ENCODE data around the gene OR6S1.
"Not testable (repeated sequence)": the region's sequence is repeated elsewhere in the genome, so short reads cannot be mapped to it uniquely, and the experiment has no call there.

OR6S1 gene

DNA sequence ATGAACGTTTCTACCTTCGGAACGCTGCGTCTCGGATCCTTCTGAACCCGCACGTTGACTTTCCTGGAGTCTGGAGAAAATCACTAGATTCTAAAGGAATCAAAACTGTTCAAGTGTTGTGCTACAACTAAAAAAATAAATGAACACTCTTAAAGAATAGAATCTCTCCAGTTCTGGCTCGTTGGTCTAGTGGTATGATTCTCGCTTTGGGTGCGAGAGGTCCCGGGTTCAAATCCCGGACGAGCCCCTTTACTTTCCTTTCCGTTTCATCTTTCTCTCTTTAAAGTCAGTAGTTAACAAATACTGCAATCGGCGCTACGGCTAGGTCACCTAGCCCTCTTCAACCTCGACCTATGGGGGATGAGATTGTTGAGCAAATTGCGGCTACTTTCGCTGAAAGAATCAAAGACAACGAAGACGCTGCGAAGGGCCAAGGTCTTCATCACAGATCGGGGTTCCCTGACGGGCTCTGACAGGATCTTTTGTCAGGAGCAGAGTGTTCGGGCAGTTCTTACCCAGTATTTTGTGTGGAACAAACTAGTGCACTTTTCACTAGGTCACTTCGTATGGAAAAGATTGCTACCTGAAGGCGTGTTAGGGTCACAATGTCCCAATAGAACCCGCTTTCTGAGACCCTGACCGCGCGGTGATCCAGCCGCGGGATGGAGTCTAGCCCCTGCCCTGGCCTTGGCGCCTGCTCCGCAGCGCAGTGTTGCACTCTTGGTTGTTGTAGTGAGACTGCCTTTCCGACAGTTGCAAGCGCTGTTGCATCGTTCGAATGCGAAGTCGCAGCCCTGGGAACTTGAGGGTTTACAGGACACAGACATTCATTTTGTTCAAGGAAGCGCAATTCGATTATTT, 8.4 kb downstream of the OR6S1 start:
- DNase-seq: peak in 4 of 10 donors; percentile 27 to 85 (median 55)
- intact Hi-C loops (cut with DNase I): loop anchor here (5.0 to 10.0 kb wide), 2 partner anchors 49 to 342 kb away; partner anchors contain the start of gene RNASE4

DNA sequence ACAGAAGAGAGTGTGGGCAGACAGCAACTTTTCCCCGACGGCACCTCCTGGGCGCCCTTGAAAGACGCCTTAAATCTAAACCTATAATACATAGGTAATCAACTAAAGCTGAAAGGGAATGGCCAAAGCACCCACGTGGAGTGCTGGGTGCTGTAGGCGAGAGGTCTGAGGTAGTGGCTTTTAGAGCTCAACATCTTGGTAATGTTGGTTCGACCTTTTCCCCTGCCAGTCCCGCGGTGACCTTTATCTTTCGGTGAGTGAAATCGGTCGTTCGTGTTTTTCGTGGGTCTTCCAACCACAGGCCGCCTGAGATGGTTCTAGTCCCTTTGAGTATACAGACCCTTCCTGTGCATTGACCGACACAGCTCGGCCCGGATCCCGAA, 9.1 kb downstream of the OR6S1 start:
- DNase-seq: no peak
- intact Hi-C loops (cut with DNase I): loop anchor here (5.0 to 10.0 kb wide), 2 partner anchors 50 to 342 kb away; partner anchors contain the start of gene RNASE4

DNA sequence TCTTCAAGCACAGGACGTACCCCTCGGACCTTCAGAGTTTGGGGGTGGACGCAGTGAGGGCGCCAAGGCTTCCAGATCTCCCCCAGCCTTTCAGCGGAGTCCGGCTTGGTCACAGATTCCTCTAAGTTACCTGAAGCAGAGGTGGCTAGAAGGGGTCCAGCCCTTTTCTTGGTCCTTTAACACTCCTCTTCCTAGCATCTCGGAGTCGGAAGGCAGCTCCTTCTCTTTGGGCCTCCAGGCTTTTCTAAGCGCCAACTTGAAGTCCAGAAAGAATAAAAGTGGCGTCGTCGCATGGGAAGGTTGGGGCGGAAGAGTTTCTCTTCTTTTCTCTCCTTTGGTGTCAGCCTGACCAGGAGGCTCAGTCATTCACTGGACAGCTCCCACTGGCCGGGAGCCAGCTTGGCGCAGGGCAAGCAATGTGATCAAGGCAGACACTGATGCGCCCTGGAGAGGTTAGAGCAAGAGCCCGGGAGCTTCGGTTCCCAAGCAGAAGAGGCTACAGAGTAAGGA, 9.6 kb downstream of the OR6S1 start:
- intact Hi-C loops (cut with DNase I): loop anchor here (5.0 to 10.0 kb wide), 2 partner anchors 50 to 343 kb away; partner anchors contain the start of gene RNASE4
- peak in 5 of 10 donors; percentile 39 to 92 (median 68) for DNase-seq

DNA sequence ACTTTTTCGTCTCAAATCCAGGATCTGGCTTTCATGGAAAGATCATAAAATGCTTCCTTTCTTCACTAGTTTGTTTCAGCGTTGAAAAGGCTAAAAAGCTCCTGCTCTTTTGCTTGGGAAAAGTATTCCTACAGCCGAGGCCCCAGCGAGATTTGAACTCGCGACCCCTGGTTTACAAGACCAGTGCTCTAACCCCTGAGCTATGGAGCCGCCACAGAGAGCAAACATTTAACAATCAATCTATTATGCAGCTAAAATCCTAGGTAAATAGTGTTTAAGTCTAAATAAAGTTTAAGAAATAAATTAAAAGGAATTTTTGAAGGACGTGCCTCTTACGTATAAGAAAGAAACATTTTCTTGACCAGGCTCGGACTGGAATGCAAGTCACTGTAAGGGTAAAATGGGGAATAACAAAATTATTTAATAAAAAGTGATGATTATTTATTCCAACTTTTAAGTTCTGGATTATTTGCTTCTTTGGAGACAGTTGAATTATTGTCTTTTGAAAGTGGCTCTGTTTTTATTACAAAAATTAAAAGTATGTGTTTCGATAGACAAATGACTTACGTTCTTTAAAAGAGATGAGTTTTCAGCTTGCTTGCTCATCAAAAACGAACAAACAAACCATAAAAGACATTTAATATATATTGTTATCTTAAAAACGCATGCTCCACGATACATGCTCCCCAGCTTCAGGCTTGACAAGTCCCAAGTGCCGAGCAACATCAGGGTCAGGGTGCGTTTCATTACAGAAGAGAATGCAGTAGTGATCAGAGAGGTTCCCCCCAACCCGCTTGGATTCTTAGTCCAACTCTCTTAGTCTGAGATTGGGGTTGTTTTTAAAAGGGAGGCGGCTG, 10.2 kb downstream of the OR6S1 start:
- intact Hi-C loops (cut with DNase I): loop anchor here (5.0 to 10.0 kb wide), 2 partner anchors 51 to 344 kb away; partner anchors contain the start of gene RNASE4
- DNase-seq: peak in 4 of 10 donors; percentile 40 to 79 (median 44)

DNA sequence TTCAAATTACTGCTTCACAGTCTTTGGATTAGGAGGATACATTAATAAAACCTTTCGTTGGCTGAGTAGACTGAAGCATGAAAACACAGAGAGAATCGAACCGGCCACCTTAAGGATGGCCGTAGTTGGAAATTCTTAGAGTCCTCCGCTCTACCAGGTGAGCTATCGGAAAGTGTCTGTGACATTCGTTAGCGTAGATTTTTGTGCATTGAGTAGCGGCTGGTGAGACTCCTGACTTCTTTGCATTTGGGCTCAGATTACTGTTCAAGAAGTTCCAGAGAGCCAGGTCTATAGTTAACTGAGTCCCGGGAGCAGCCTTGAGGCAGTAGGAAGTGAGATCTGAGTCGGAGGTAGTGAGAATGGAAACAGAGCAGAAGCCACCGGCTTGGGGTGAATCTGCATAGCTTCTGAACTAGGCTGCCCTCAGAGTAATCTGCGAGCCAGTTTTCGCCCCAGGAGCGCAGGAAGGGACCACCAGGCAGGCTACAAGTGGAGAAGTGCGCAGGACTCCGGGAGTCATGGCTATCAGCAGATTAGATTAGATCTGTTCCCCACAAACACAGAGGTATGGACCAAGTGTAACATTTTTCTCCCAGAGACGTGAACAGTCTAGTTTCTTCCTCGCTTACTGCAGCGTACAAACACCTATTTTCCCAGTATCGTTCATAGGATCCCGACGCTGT, 11.0 kb downstream of the OR6S1 start:
- intact Hi-C loops (cut with DNase I): loop anchor here (1.0 to 10.0 kb wide), 3 partner anchors 19 to 344 kb away; partner anchors contain the start of gene RNASE4

DNA sequence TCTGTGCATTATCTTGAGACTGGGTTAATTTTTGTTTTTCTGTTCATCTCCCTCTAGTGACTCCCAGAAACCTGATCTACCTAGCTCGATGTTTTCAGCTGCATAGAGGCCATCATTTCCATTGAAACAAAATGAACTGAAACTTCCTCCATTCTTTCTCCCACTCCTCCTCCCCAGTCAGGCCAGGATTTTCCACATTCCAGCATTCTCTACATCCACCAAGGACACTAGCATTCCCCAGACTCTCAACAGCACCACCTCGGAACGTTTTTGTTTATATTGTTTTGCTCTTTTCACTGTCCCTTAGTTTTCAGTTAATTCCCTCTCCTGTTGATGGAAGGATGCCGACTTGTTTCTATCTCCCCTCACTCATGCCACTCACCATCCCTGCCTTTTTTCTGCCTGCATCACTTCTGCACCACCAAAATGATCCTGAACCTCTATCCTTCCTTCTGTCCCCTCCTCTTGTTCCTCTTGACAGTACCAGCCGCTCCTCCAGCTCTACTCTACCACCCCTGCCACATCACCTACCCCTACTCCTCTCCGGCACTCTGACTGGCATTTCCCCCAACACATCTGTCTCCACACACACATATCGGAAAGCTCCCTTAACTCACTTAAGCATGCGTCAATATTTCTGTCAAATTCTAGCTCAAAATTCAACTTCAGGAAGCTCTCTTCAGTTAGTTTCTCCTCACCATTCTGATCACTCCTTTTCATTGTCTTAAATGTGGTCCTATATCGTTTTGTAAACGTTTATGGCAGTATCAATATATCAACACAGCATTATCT, 13.2 kb downstream of the OR6S1 start:
- no peak for DNase-seq
- intact Hi-C loops (cut with DNase I): no loop called here

More for the DNA sequence above, 11.0 kb downstream of the OR6S1 start:
- no peak for DNase-seq

DNA sequence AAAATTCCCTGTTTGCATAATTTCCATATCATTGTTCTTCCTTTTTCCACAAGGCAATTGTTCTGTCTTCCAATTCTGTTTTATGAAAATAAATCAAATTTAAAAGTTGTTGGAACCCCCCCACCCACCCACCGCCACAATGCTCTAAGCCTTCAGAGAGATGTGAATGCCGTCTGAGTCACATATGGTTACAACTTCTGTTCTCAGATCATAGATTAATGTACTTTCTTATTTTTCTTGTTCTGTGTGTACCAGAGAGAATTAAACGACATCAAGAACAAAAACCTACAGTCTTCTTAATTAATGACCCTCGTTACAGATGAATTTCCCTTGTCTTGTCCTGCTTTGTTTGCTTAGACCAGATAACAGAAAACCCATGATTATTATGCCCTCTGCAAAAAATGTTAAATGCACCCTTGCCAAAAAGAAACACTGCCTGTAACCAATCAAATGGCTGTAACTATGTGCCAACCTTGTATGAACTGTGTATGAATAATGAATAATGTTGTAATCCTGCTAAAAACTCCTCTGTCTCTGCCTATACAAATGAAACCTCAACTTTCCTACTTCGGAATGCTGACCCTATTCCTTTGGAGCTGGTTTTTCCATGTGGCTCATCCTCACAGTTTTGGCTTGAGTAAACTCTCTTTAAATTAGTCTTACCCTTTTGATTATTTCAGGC, 14.0 kb downstream of the OR6S1 start:
- intact Hi-C loops (cut with DNase I): no loop called here
- DNase-seq: no peak

DNA sequence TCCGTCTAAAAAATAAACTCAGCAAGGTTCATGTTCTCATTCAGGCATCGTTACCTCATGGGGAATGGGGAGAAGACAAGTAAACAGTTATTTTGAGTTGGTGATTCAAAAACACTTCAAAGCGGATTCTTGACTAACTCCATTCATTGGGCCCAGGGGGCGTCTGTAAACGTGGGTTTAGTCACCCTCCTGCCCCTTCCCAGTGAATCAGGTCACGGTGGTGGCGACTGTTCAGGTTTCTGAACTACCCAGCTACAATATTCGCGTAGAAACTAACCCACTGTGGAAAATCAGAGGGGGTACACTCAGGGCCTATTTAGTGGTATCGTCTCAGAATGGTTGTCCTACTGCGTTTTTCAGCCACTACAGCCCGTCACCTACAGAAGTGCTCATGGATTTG, 15.2 kb downstream of the OR6S1 start:
- no peak for DNase-seq
- intact Hi-C loops (cut with DNase I): no loop called here

DNA sequence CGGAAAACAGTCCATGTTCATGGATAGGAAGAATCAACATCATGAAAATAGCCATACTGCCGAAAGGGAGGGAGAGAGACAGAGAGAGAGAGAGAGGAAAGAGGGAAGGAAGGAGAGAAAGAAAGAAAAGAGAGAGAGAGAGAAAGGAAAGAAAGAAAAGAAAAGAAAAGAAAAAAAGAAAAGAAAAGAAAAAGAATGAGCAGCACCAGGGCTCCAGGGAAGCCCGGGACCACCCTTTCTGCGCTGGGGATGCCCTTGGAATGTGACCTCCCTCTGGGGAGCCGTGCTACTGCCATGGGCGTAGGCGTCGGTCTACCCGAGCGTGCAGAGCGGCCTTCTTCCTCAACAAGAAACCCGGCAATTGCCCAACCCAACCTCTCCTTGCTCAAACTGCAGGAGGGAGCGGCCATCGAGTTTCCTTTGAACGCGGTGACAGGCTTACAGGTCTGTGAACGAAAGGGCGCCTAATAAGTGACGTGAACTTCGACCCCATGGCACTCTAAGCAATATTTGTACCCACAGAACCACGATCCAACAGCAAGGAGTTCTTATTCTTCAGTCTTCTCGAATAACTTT, 16.9 kb downstream of the OR6S1 start:
- intact Hi-C loops (cut with DNase I): no loop called here
- DNase-seq: no peak

DNA sequence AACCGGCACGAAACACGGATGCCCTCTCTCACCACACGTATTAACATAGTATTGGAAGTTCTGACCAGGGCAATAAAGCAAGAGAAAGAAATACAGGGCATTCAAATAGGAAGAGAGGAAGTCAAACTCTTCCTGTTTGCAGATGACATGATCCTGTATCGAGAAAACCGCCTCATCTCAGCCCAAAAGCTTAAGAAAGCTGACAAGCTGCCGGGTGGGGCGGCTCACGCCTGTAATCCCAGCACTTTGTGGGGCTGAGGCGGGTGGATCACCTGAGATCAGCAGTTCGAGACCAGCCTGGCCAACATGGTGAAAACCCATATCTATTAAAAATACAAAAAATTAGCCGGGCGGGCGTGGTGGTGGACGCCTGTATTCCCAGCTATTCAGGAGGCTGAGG, 17.7 kb downstream of the OR6S1 start:
- intact Hi-C loops (cut with DNase I): no loop called here

DNA sequence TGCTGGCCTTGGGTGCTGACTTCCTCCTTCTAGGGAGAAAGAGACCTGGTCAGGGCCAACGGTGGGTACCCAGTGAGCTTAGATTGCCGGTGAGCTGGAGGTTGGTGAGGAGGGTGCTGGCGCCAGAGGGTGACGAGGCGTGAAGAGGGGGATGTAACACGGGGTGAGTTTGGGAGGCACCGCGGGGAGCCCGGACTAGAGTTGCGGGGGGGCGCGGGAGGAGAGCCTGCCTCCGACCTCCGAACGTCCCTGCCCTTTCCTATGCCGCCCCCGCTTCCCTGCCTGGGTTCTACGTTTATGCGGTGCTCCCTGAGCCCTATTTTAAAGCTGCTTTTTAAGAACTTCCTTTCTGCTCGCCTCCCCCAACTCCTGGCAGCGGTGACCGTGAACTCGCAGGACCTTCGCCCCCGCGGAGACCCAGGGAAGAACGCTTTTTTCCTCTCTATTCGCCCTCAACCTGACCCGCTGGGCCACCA, 18.6 kb downstream of the OR6S1 start:
- intact Hi-C loops (cut with DNase I): no loop called here

More for the DNA sequence above, 17.7 kb downstream of the OR6S1 start:
- no peak for DNase-seq

DNA sequence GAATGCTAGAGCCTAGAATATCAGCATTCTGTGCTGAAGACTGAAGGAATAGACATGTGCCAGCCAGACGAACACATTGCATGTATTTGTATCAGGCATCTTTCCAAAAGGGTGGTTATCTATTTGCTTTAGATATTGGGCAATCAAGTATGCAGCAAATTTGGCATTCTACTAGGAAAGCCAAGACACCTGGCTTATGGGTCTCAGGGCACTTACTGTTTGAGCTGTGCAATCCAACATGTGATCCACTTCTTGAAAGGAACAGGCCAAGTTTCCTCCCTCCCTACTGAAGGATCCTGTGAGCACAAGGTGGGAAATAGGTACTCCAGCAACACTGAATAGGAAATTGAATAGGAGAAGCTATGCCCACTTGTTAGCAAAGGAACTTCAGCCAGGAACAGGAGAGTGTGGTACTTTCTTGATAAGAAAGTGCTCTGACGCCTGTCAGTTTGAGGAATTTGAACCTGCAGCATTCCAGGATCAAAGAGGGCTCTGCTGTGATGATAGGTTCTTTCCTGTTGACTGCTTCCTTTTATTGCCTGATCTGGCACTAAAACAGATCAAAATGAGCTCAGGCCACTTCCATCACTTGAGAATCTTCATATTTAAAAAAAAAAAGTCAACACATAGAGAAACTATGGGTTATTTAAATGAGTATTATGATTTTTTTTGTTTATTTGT, 20.6 kb downstream of the OR6S1 start:
- intact Hi-C loops (cut with DNase I): no loop called here
- no peak for DNase-seq

More for the DNA sequence above, 18.6 kb downstream of the OR6S1 start:
- peak in 1 of 10 donors; percentile 51 for DNase-seq

DNA sequence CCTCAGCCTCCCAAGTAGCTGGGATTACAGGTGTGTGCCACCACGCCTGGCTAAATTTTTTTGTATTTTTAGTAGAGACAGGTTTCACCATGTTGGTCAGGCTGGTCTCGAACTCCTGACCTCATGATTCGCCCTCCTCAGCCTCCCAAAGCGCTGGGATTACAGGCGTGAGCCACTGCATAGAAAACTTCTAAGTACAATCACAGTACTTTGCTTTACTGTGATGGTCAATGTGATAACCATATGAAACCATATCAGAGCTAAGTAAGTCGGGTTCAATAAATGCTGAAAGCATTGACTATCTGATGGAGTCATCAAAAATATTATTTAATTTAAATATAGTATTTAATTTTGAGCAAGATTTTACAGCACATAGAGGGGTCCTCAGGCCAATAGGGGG, 21.8 kb downstream of the OR6S1 start:
- intact Hi-C loops (cut with DNase I); DNase-seq: not testable (repeated sequence)

DNA sequence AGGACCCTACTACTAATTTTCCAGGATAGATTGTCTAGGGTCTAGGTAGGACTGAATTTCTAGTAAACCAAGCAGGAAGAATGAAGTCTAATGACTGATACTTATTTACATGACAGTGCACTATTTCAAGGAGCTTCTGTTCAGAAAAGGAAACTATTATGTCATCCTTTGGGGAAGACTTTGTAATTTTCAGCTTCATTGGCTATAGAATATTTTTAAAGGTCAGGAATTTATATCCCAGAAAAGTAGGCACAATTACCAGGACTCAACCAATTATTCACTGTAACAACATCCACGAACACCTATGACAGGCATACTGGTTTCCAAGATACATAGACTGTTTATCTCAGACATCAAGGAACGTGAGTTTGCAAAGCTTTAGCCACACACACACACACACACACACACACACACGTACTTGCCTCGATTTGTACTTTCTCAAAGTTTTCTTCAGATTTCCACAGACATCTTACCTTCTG, 23.2 kb downstream of the OR6S1 start:
- DNase-seq: no peak
- intact Hi-C loops (cut with DNase I): no loop called here

DNA sequence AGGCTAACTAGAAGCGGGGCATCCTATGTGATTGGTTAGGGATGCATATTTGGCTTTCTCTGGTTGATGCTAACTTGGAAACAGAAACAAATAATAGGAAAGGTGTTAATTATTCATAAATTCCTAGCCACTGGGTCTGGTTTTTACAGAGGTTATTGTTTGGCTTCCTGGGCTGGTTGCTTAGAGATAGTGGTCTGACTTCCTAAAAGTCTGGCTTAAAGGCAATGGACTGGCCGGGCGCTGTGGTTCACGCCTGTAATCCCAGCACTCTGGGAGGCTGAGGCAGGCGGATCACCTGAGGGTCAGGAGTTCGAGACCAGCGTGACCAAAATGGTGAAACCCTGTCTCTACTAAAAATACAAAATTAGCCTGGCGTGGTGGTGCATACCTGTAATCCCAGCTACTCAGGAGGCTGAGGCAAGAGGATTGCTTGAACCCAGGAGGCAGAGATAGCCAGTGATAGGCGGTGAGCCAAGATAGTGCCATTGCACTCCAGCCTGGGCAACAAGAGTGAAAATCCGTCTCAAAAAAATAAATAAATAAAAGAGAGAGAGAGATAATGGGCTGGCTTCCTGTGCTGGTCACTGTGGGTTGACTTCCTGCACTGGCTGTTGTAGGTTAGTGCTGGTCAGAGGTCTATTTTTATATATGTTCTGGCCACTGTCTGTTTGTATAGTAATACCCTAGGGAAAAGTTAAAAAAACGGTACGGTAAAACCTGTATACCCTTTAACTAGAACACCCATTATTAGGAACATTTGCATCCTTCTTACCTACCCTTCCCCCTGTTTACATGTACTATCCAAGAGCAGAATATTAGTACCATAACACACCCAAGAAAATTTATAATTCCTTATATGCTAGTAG, 24.1 kb downstream of the OR6S1 start:
- DNase-seq: peak in 1 of 10 donors; percentile 54
- intact Hi-C loops (cut with DNase I): no loop called here

DNA sequence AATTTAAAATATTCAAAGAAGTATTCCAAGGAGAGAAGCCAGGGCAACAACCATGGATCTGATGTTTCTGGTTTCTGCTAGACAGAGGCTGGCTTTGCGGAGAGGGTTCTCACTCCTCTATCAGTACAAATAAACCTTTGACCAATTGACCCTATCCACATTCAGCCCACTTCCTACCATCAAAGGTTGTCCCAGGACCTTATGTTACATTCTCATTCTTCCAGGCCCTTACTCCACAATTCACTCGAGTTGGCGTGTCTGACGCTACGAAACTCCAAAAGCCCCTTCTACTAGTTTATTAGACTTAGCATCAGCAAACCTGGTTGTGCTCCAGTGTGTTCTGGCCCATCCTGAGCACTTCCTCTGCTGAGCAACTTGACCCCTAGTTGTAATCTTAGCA, 25.5 kb downstream of the OR6S1 start:
- intact Hi-C loops (cut with DNase I): no loop called here
- DNase-seq: no peak

All from posterior cingulate gyrus (tissue), 11 donors.